Fibroblast of lung (primary cell): ENCODE results near the gene ARID2. TPM values are rescaled to one million over a fixed set of nuclear protein-coding genes. Genes with fewer than 3 reads are reported as not detected.
A peak's percentile ranks its signal among the peaks of the same experiment; 100 is the strongest.

Experiments
- DNase-seq, 2 donors: peaks; one replicate each; pipeline versions ENCODE4 v3.0.0 to v3.0.0-alpha.2; 2010; ENCODE audit warnings: low read depth in 2 of 2
- H2AFZ ChIP-seq: 2 replicates; pipeline ENCODE4 v1.5.1; 2012; ENCODE audit warnings: low read length, control low read depth, inconsistent platforms
- H3K27ac ChIP-seq: 2 replicates; pipeline ENCODE4 v1.5.1; 2011; ENCODE audit warnings: low read length, control low read depth; ENCODE audit not compliant: insufficient read depth
- H3K27me3 ChIP-seq: 2 replicates; pipeline ENCODE4 v1.5.1; 2011; ENCODE audit warnings: mild to moderate bottlenecking, low read length; ENCODE audit not compliant: control insufficient read depth, insufficient read depth
- H3K36me3 ChIP-seq: 2 replicates; pipeline ENCODE4 v1.5.1; 2011; ENCODE audit warnings: low read length; ENCODE audit not compliant: control insufficient read depth, insufficient read depth
- H3K4me1 ChIP-seq: 2 replicates; pipeline ENCODE4 v1.5.1; 2011; ENCODE audit warnings: low read length; ENCODE audit not compliant: control insufficient read depth, insufficient read depth; ENCODE audit errors: extremely low read depth
- H3K4me2 ChIP-seq: 2 replicates; pipeline ENCODE4 v1.5.1; 2011; ENCODE audit warnings: low read length, control low read depth; ENCODE audit not compliant: insufficient read depth; ENCODE audit errors: extremely low read depth
- H3K4me3 ChIP-seq, 4 experiments: fragments of 200-600 bp in 1 of 4; sonication (generic) in 1 of 4; replicated peaks in 1 of 4; 2 replicates each; pipeline ENCODE4 v1.5.1; 2011 to 2016; ENCODE audit warnings: low read length in 4 of 4, low read depth in 3 of 4, mild to moderate bottlenecking in 3 of 4, control low read depth in 2 of 4, inconsistent platforms in 1 of 4, mixed read lengths in 1 of 4; ENCODE audit not compliant: insufficient read depth in 1 of 4; ENCODE audit errors: control extremely low read depth in 1 of 4
- H3K79me2 ChIP-seq: 2 replicates; pipeline ENCODE4 v1.5.1; 2012; ENCODE audit warnings: mild to moderate bottlenecking, low read length, inconsistent platforms; ENCODE audit not compliant: control insufficient read depth, insufficient read depth
- H3K9ac ChIP-seq: 2 replicates; pipeline ENCODE4 v1.5.1; 2011; ENCODE audit warnings: mild to moderate bottlenecking, low read length, control low read depth; ENCODE audit not compliant: insufficient read depth
- H3K9me3 ChIP-seq: 2 replicates; pipeline ENCODE4 v1.5.1; 2012; ENCODE audit warnings: low read depth, low read length; ENCODE audit not compliant: control insufficient read depth, insufficient read depth
- H4K20me1 ChIP-seq: 2 replicates; pipeline ENCODE4 v1.5.1; 2011; ENCODE audit warnings: low read length; ENCODE audit not compliant: control insufficient read depth, insufficient read depth; ENCODE audit errors: extremely low read depth
- EZH2 ChIP-seq: IDR thresholded peaks from 2 replicates; pipeline ENCODE4 v1.5.1; 2012; ENCODE audit warnings: low read length, control low read depth, mild to moderate bottlenecking; ENCODE audit errors: missing control alignments
- polyA plus RNA-seq, 2 donors: library from polyadenylated mRNA; depleted of rRNA in 1 of 2; stranded (reverse) in 1 of 2; unstranded in 1 of 2; fragments of >200 nt; gene quantifications; 2 replicates each; pipeline ENCODE4 v1.2.1, GENCODE V29; 2011 to 2012; ENCODE audit warnings: missing spikeins in 1 of 2
- total RNA-seq: library from RNA; depleted of rRNA; stranded (reverse); fragments of >200 nt; gene quantifications from 2 replicates; pipeline ENCODE4 v1.2.1, GENCODE V29; 2014
- TF ChIP-seq, protein P1 (sequence below), 2 donors: IDR thresholded peaks in 1 of 2; conservative IDR thresholded peaks in 1 of 2; 1 replicate in 1 of 2; 2 replicates in 1 of 2; pipeline ENCODE4 v1.5.1; 2011 to 2012; ENCODE audit warnings: low read length in 2 of 2, control low read depth in 1 of 2, inconsistent platforms in 1 of 2, low read depth in 1 of 2, mild to moderate bottlenecking in 1 of 2

The ARID2 gene
- total and polyA plus RNA-seq, 2 donors (not counting 1 experiment from before 2014, with no cell fraction given) = 14.5 to 15.7 TPM

DNA sequence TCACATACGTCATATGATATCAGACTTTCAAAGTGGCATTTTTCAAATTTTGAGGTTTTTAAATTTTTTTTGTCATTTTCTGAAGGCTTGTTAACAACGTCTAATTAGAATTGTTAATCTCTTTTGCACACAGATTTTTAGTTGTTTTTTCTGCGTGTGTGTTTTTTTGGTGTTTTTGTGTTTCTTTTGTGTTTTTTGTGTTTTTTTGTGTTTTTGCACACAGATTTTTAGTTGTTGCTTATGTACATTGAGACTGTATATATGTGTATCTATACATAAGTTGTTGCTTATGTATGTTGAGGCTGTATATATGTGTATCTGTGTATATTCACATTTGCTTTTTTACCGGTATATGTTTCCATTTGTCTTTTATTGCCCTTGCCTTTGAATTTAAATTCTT is 30.8 kb downstream of the ARID2 start:
- no peak overlapping the region for H2AFZ ChIP-seq
- peaks cover 8% of the 10 kb centered on the region for H3K79me2 ChIP-seq
- DNase-seq = no peak
- H3K9me3 ChIP-seq = no peaks in the 10 kb centered on the region
- no peaks in the 10 kb centered on the region for H3K27me3 ChIP-seq
- H3K27ac ChIP-seq = no peak overlapping the region
- H3K4me1 ChIP-seq = peaks cover 3% of the 10 kb centered on the region
- H3K9ac ChIP-seq = no peak overlapping the region
- no peak overlapping the region for H3K4me2 ChIP-seq
- H4K20me1 ChIP-seq = no peaks in the 10 kb centered on the region
- no peak for TF ChIP-seq EZH2
- TF ChIP-seq, protein P1, sequence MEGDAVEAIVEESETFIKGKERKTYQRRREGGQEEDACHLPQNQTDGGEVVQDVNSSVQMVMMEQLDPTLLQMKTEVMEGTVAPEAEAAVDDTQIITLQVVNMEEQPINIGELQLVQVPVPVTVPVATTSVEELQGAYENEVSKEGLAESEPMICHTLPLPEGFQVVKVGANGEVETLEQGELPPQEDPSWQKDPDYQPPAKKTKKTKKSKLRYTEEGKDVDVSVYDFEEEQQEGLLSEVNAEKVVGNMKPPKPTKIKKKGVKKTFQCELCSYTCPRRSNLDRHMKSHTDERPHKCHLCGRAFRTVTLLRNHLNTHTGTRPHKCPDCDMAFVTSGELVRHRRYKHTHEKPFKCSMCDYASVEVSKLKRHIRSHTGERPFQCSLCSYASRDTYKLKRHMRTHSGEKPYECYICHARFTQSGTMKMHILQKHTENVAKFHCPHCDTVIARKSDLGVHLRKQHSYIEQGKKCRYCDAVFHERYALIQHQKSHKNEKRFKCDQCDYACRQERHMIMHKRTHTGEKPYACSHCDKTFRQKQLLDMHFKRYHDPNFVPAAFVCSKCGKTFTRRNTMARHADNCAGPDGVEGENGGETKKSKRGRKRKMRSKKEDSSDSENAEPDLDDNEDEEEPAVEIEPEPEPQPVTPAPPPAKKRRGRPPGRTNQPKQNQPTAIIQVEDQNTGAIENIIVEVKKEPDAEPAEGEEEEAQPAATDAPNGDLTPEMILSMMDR (conservative IDR thresholded peaks at IDR 0.05 in 1 of 2, IDR thresholded peaks at IDR 0.05 in 1 of 2; ENCODE audit: low read depth in 1 of 2, low read length in 2 of 2) = no peak
- no peaks in the 10 kb centered on the region for H3K36me3 ChIP-seq
- H3K4me3 ChIP-seq = no peak overlapping the region

- H3K27ac ChIP-seq = no peak overlapping the region
- TF ChIP-seq, protein P1 (conservative IDR thresholded peaks at IDR 0.05 in 1 of 2, IDR thresholded peaks at IDR 0.05 in 1 of 2; ENCODE audit: low read depth in 1 of 2, low read length in 2 of 2) = peak; percentile 72 to 78
- TF ChIP-seq EZH2 = no peak
- peak; percentile 52 to 80 for DNase-seq
- H4K20me1 ChIP-seq = no peaks in the 10 kb centered on the region
- no peaks in the 10 kb centered on the region for H3K27me3 ChIP-seq
- peaks cover 9% of the 10 kb centered on the region for H3K79me2 ChIP-seq
- H2AFZ ChIP-seq = no peak overlapping the region
- no peaks in the 10 kb centered on the region for H3K36me3 ChIP-seq
- no peaks in the 10 kb centered on the region for H3K9me3 ChIP-seq
- H3K4me3 ChIP-seq = no peak overlapping the region
- H3K9ac ChIP-seq = no peak overlapping the region
- no peak overlapping the region for H3K4me2 ChIP-seq
- no peaks in the 10 kb centered on the region for H3K4me1 ChIP-seq
Measured at GRCh38 chr12:45762185-45763110, 32.9 kb downstream of the ARID2 start.

- no peak overlapping the region for H2AFZ ChIP-seq
- no peaks in the 10 kb centered on the region for H3K4me1 ChIP-seq
- no peaks in the 10 kb centered on the region for H4K20me1 ChIP-seq
- no peak overlapping the region for H3K27ac ChIP-seq
- H3K27me3 ChIP-seq = no peaks in the 10 kb centered on the region
- no peak overlapping the region for H3K9ac ChIP-seq
- H3K4me3 ChIP-seq = no peak overlapping the region
- no peak for DNase-seq
- TF ChIP-seq, protein P1 (conservative IDR thresholded peaks at IDR 0.05 in 1 of 2, IDR thresholded peaks at IDR 0.05 in 1 of 2; ENCODE audit: low read depth in 1 of 2, low read length in 2 of 2) = no peak
- TF ChIP-seq EZH2 = no peak
- H3K79me2 ChIP-seq = peaks cover 14% of the 10 kb centered on the region
- no peaks in the 10 kb centered on the region for H3K36me3 ChIP-seq
- H3K9me3 ChIP-seq = no peaks in the 10 kb centered on the region
- no peak overlapping the region for H3K4me2 ChIP-seq
Measured at GRCh38 chr12:45763381-45763780, 33.9 kb downstream of the ARID2 start.
